ENCODE results near the gene ARL8A.
"Not testable (repeated sequence)": the region's sequence is repeated elsewhere in the genome, so short reads cannot be mapped to it uniquely, and the experiment has no call there.

Gene ARL8A

GRCh38 chr1:202144402-202145067 is at the start of gene ARL8A:
TSS of gene ARL8A (minus strand) at chr1:202144737. CDS start at chr1:202144572, 165 bp downstream.
- FAIRE-seq: no peak
- peak; percentile 85 for DNase-seq (ENCODE audit: low spot score)

- DNase-seq (ENCODE audit: low spot score) (no peak), FAIRE-seq (no peak)
These were observed 49.8 kb upstream of the ARL8A start for GRCh38 chr1:202194328-202194648.

- DNase-seq (ENCODE audit: low spot score) (no peak), FAIRE-seq (no peak)
These were observed 49.2 kb upstream of the ARL8A start, which contains the start of gene LGR6 for GRCh38 chr1:202193614-202194327. TSS of gene LGR6 (plus strand) at chr1:202193799. CDS start at chr1:202193990, 191 bp downstream.

GRCh38 chr1:202192770-202193613 is 48.5 kb upstream of the ARL8A start:
- peak; percentile 70 for DNase-seq (ENCODE audit: low spot score)
- no peak for FAIRE-seq

GRCh38 chr1:202191391-202191790 is 46.9 kb upstream of the ARL8A start:
- not testable (repeated sequence) for DNase-seq (ENCODE audit: low spot score); FAIRE-seq

- FAIRE-seq (no peak), DNase-seq (ENCODE audit: low spot score) (no peak)
These were observed 45.6 kb upstream of the ARL8A start for GRCh38 chr1:202189918-202190715.

GRCh38 chr1:202189001-202189790 is 44.7 kb upstream of the ARL8A start:
- DNase-seq (ENCODE audit: low spot score) (peak; percentile 57), FAIRE-seq (no peak)

- FAIRE-seq (no peak), DNase-seq (ENCODE audit: low spot score) (no peak)
These were observed 43.3 kb upstream of the ARL8A start for GRCh38 chr1:202187697-202188407.

GRCh38 chr1:202187041-202187671 is 42.6 kb upstream of the ARL8A start:
- DNase-seq (ENCODE audit: low spot score) (no peak), FAIRE-seq (no peak)

GRCh38 chr1:202186327-202186726 is 41.8 kb upstream of the ARL8A start:
- DNase-seq (ENCODE audit: low spot score) (no peak), FAIRE-seq (no peak)

- DNase-seq (ENCODE audit: low spot score) (peak; percentile 87), FAIRE-seq (peak; percentile 79)
These were observed 40.4 kb upstream of the ARL8A start for GRCh38 chr1:202184750-202185460.

GRCh38 chr1:202182040-202182877 is 37.7 kb upstream of the ARL8A start:
- no peak for DNase-seq (ENCODE audit: low spot score)
- no peak for FAIRE-seq

GRCh38 chr1:202181586-202181985 is 37.0 kb upstream of the ARL8A start:
- DNase-seq (ENCODE audit: low spot score) (no peak), FAIRE-seq (no peak)

- FAIRE-seq; DNase-seq (ENCODE audit: low spot score): not testable (repeated sequence)
These were observed 36.2 kb upstream of the ARL8A start for GRCh38 chr1:202180751-202181139.

GRCh38 chr1:202179828-202180750 is 35.6 kb upstream of the ARL8A start:
- DNase-seq (ENCODE audit: low spot score) (no peak), FAIRE-seq (no peak)

Data from urothelium cell line (cell line).